ENCODE measurements around the gene ANXA11. TPM values are rescaled to one million over a fixed set of nuclear protein-coding genes. Genes with fewer than 3 reads are reported as not detected.

Gene ANXA11
- total and polyA plus RNA-seq, 2 donors (not counting 1 experiment from before 2014, with no cell fraction given) = 88.3 to 177 TPM

- H3K9me3 Mint-ChIP-seq (ENCODE audit: insufficient read depth) = no peaks in the 10 kb centered on the region
- no peak overlapping the region for H3K4me2 ChIP-seq (replicated peaks; ENCODE audit: low read depth, low read length, poor library complexity, severe bottlenecking)
- no peak overlapping the region for H2AFZ ChIP-seq (ENCODE audit: insufficient read depth, low read depth, low read length, poor library complexity, severe bottlenecking)
- no peak overlapping the region for H3K27ac ChIP-seq (ENCODE audit: low read length in 2 of 2)
- WGBS (ENCODE audit: insufficient coverage) = 96% methylated on average over 7 of the region's 10 CpGs
- H3K9me3 ChIP-seq (ENCODE audit: control extremely low read depth in 1 of 3, control insufficient read depth in 2 of 3, insufficient read depth in 1 of 3, low read length in 2 of 3) = no peaks in the 10 kb centered on the region
- no peak overlapping the region for H3K9ac ChIP-seq (ENCODE audit: low read length)
- peaks cover 3% of the 10 kb centered on the region for H3K4me1 Mint-ChIP-seq
- H3K4me3 Mint-ChIP-seq = no peak overlapping the region
- no peak for ATAC-seq (ENCODE audit: low read depth)
- H3K79me2 ChIP-seq (ENCODE audit: control insufficient read depth, insufficient read depth, low read length) = peaks cover 34% of the 10 kb centered on the region
- no peaks in the 10 kb centered on the region for H3K27me3 ChIP-seq (replicated peaks in 1 of 4; ENCODE audit: control extremely low read depth in 1 of 4, control insufficient read depth in 3 of 4, insufficient read depth in 4 of 4, low read length in 3 of 4)
- POLR2A ChIA-PET = no interaction called here
- H3K27ac Mint-ChIP-seq = no peak overlapping the region
- H3K27me3 Mint-ChIP-seq = no peaks in the 10 kb centered on the region
- H3K4me1 ChIP-seq (ENCODE audit: control insufficient read depth in 2 of 2, insufficient read depth in 2 of 2, low read length in 2 of 2) = no peaks in the 10 kb centered on the region
- TF ChIP-seq EZH2 (IDR thresholded peaks at IDR 0.05; ENCODE audit: borderline replicate concordance, insufficient read depth, low read depth, low read length, poor library complexity, severe bottlenecking) = no peak
- no peak for TF ChIP-seq CTCF (IDR thresholded peaks at IDR 0.05)
- H4K20me1 ChIP-seq (ENCODE audit: control insufficient read depth, insufficient read depth, low read length, poor library complexity, severe bottlenecking) = peaks cover 93% of the 10 kb centered on the region
- no peak for DNase-seq
- no peak overlapping the region for H3K4me3 ChIP-seq (ENCODE audit: control extremely low read depth in 1 of 5, extremely low read depth in 1 of 5, insufficient read depth in 1 of 5, low read depth in 2 of 5, low read length in 4 of 5)
- intact Hi-C loops (cut with micrococcal nuclease) = no loop called here
- CTCF ChIA-PET = interaction anchor here (1.3 kb wide), 2 partner anchors 17 to 27 kb away, joined by 4 read pairs; no protein-coding TSS in a partner anchor
- peaks cover 0 to 69% of the 10 kb centered on the region in 2 experiments for H3K36me3 ChIP-seq (replicated peaks in 1 of 2; ENCODE audit: control extremely low read depth in 1 of 2, control insufficient read depth in 1 of 2, extremely low read depth in 1 of 2, insufficient read depth in 2 of 2, low read length in 1 of 2)
These were observed 34.7 kb downstream of the ANXA11 start for GRCh38 chr10:80170641-80171040.

GRCh38 chr10:80170026-80170425 lies 35.3 kb downstream of the ANXA11 start:
- Histone ChIP-seq H3K27ac (ENCODE audit: low read length in 2 of 2) (no peak overlapping the region), H3K79me2 (ENCODE audit: control insufficient read depth, insufficient read depth, low read length) (peaks cover 30% of the 10 kb centered on the region), H3K9me3 (ENCODE audit: control extremely low read depth in 1 of 3, control insufficient read depth in 2 of 3, insufficient read depth in 1 of 3, low read length in 2 of 3) (no peaks in the 10 kb centered on the region), H4K20me1 (ENCODE audit: control insufficient read depth, insufficient read depth, low read length, poor library complexity, severe bottlenecking) (peaks cover 94% of the 10 kb centered on the region), H2AFZ (ENCODE audit: insufficient read depth, low read depth, low read length, poor library complexity, severe bottlenecking) (no peak overlapping the region), H3K9ac (ENCODE audit: low read length) (no peak overlapping the region), H3K4me1 (ENCODE audit: control insufficient read depth in 2 of 2, insufficient read depth in 2 of 2, low read length in 2 of 2) (no peaks in the 10 kb centered on the region), H3K4me2 (replicated peaks; ENCODE audit: low read depth, low read length, poor library complexity, severe bottlenecking) (no peak overlapping the region), H3K27me3 (replicated peaks in 1 of 4; ENCODE audit: control extremely low read depth in 1 of 4, control insufficient read depth in 3 of 4, insufficient read depth in 4 of 4, low read length in 3 of 4) (no peaks in the 10 kb centered on the region), H3K36me3 (replicated peaks in 1 of 2; ENCODE audit: control extremely low read depth in 1 of 2, control insufficient read depth in 1 of 2, extremely low read depth in 1 of 2, insufficient read depth in 2 of 2, low read length in 1 of 2) (peaks cover 0 to 74% of the 10 kb centered on the region in 2 experiments), H3K4me3 (ENCODE audit: control extremely low read depth in 1 of 5, extremely low read depth in 1 of 5, insufficient read depth in 1 of 5, low read depth in 2 of 5, low read length in 4 of 5) (no peak overlapping the region)
- no peak overlapping the region for H3K4me3 Mint-ChIP-seq
- TF ChIP-seq CTCF (IDR thresholded peaks at IDR 0.05) (no peak), EZH2 (IDR thresholded peaks at IDR 0.05; ENCODE audit: borderline replicate concordance, insufficient read depth, low read depth, low read length, poor library complexity, severe bottlenecking) (no peak)
- no peaks in the 10 kb centered on the region for H3K9me3 Mint-ChIP-seq (ENCODE audit: insufficient read depth)
- POLR2A ChIA-PET = no interaction called here
- DNase-seq (no peak), ATAC-seq (ENCODE audit: low read depth) (no peak)
- CTCF ChIA-PET = interaction anchor here (0.8 to 4.2 kb wide), 3 partner anchors 23 to 51 kb away, joined by 3 to 39 read pairs (median 3); no protein-coding TSS in a partner anchor
- peaks cover 3% of the 10 kb centered on the region for H3K4me1 Mint-ChIP-seq
- H3K27ac Mint-ChIP-seq = no peak overlapping the region
- no peaks in the 10 kb centered on the region for H3K27me3 Mint-ChIP-seq
- WGBS (ENCODE audit: insufficient coverage) = no CpG with 5 or more reads among the region's 4 CpGs
- intact Hi-C loops (cut with micrococcal nuclease) = no loop called here

All from B cell (primary cell).